Esophagus (tissue), 2 donors: ENCODE data around the gene RABGGTA. TPM values are rescaled to one million over a fixed set of nuclear protein-coding genes. Genes with fewer than 3 reads are reported as not detected.
A peak's percentile ranks its signal among the peaks of the same experiment; 100 is the strongest.

ENCODE experiments used
- H3K27ac ChIP-seq, 2 donors: one replicate each; pipeline ENCODE4 v1.5.1; 2013; ENCODE audit warnings: low read depth in 2 of 2, mild to moderate bottlenecking in 2 of 2, inconsistent platforms in 1 of 2, low read length in 1 of 2, moderate library complexity in 1 of 2
- H3K27me3 ChIP-seq, 2 donors: one replicate each; pipeline ENCODE4 v1.6.1; 2013; ENCODE audit warnings: low read length in 2 of 2, control low read depth in 1 of 2, mild to moderate bottlenecking in 1 of 2; ENCODE audit not compliant: insufficient read depth in 2 of 2, control insufficient read depth in 1 of 2
- H3K36me3 ChIP-seq, 2 donors: one replicate each; pipeline ENCODE4 v1.6.1; 2013; ENCODE audit warnings: low read length in 1 of 2; ENCODE audit not compliant: control insufficient read depth in 2 of 2, insufficient read depth in 2 of 2
- H3K4me1 ChIP-seq, 2 donors: one replicate each; pipeline ENCODE4 v1.6.1; 2013; ENCODE audit warnings: low read length in 1 of 2; ENCODE audit not compliant: control insufficient read depth in 2 of 2, insufficient read depth in 2 of 2
- H3K4me3 ChIP-seq, 2 donors: one replicate each; pipeline ENCODE4 v1.5.1; 2013; ENCODE audit warnings: low read length in 2 of 2, mild to moderate bottlenecking in 2 of 2, low read depth in 1 of 2, moderate library complexity in 1 of 2
- H3K9me3 ChIP-seq, 2 donors: one replicate each; pipeline ENCODE4 v1.6.1; 2013; ENCODE audit warnings: mild to moderate bottlenecking in 2 of 2, low read depth in 1 of 2, low read length in 1 of 2, moderate library complexity in 1 of 2; ENCODE audit not compliant: control insufficient read depth in 2 of 2, insufficient read depth in 1 of 2
- WGBS, 2 donors: extraction: QIAGEN DNeasy Blood & Tissue Kit; methylation state at CpG; one replicate each; pipeline ENCODE4 v1.1.7; 2013; 5-methylcytosine and 5-hydroxymethylcytosine counted together
- polyA plus RNA-seq, 2 donors: library from polyadenylated mRNA; stranded (reverse); fragments of 200-250 nt; gene quantifications; one replicate each; pipeline ENCODE4 v1.2.3, GENCODE V29; 2013
- donor health status: healthy with polysubstance abuse.
- donor health status: Bipolar disorder and iron deficiency.

RABGGTA gene
- polyA plus RNA-seq, 2 donors: 117 to 135 TPM

DNA sequence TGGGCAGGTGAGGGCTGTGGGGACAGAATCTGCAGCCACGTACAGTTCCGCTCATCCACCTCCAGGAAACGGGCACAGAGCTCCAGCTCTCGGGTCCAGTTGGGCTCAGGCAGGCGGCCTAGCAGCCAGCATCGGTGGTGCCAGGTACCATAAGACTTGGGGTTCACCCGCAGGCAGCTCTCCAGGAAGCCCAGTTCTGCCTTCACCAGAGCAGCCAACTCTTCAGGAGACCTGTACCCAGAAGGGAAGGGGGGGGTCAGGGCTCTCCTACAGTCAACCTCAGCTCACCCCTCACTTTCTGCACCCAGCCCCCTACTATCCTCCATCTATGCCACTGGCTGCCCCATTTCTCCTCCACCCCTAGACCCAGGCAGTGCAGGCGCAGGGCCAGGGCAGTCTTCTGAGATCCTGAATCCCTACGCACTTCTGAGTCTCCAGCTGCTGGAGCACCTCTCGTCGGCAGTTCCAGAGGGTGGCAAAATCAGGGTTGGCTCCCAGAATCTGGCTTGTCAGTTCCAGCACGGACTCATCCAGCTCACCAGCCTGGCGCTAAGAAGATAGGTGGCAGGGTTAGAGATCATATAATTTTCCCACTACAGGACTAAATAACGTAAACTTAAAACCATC lies 1.4 kb downstream of the RABGGTA start:
- Histone ChIP-seq H3K36me3 (peaks cover 13 to 35% of the 10 kb centered on the region in 2 donors), H3K4me1 (peaks cover 4 to 15% of the 10 kb centered on the region in 2 donors), H3K9me3 (no peaks in the 10 kb centered on the region), H3K27me3 (no peaks in the 10 kb centered on the region), H3K27ac (peak overlapping the region in 1 of 2 donors; percentile 11), H3K4me3 (peak overlapping the region in 1 of 2 donors; percentile 90)
- WGBS, 2 donors: 93 to 95% methylated on average over 12 to 14 of the region's 14 CpGs

DNA sequence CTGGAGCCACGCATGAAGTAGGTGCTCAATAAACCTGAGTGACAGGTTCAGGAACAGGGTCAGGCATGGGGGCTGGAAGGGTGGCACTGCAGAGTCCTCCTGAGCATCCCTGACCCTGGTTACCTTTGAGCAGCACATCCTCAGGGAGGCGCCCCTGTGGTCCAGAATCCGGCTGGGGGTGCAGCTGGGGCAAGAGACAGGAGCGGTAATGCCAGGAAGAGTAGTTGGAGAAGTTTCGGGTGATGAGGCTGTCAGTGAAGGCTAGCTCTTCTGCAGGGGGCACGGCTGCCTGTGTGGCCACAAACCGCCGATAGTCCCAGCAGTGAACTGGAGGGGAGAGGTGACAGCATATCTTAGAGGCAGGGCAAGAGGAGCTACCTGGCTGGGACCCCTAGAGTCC lies 2.0 kb downstream of the RABGGTA start:
- Histone ChIP-seq H3K9me3 (no peaks in the 10 kb centered on the region), H3K27ac (no peak overlapping the region), H3K4me1 (peaks cover 4 to 18% of the 10 kb centered on the region in 2 donors), H3K4me3 (no peak overlapping the region), H3K36me3 (peaks cover 13 to 35% of the 10 kb centered on the region in 2 donors), H3K27me3 (no peaks in the 10 kb centered on the region)
- WGBS, 2 donors: 93 to 96% methylated on average over 8 of the region's 8 CpGs

DNA sequence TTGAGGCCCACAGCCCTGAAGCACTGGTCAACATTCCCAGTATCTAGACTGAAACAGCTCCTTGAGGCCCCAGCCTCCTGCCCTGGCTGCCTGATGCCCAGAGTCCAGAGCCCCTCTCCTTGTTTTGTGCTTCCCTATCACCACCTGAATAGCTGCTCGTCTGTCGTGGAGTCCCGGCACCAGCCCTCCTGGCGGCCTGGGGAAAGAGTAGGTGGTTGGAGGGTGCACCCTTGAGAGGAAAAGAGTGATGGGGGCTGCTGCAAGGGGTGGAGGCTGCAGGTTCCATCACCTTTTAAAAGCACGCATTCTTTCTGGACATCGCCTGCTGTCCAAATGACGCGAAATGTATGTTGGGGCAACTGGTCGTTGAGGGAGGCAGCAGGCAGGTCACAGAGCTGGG lies 3.2 kb downstream of the RABGGTA start:
- Histone ChIP-seq H3K4me3 (no peak overlapping the region), H3K9me3 (no peaks in the 10 kb centered on the region), H3K27ac (no peak overlapping the region), H3K4me1 (peaks cover 4 to 21% of the 10 kb centered on the region in 2 donors), H3K27me3 (no peaks in the 10 kb centered on the region), H3K36me3 (peaks cover 13 to 35% of the 10 kb centered on the region in 2 donors)
- 90 to 94% methylated on average over 9 of the region's 9 CpGs for whole genome bisulfite sequencing, 2 donors

DNA sequence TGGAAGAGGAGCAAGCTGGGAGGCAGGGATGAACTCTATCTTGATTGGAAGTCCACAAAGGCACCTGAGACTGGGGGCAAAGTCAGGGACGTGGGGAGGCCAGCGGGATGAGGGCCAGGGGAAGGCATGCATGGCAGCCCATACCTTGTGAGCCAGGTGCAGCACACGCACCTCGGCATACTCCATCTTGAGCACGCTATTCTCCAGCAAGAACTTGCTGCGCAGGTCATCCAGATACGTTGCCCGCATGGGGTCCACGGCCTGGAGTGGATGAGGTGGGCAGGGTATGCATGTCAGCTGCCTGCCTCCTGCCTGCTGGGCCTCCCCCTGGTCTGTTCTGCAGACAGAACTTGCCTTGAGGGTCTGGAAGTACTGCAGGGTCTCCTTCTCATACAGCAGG lies 3.9 kb downstream of the RABGGTA start:
- Histone ChIP-seq H3K36me3 (peaks cover 13 to 35% of the 10 kb centered on the region in 2 donors), H3K9me3 (no peaks in the 10 kb centered on the region), H3K27ac (no peak overlapping the region), H3K4me3 (no peak overlapping the region), H3K27me3 (no peaks in the 10 kb centered on the region), H3K4me1 (peaks cover 4 to 24% of the 10 kb centered on the region in 2 donors)
- WGBS, 2 donors: 94 to 95% methylated on average over 9 of the region's 9 CpGs

DNA sequence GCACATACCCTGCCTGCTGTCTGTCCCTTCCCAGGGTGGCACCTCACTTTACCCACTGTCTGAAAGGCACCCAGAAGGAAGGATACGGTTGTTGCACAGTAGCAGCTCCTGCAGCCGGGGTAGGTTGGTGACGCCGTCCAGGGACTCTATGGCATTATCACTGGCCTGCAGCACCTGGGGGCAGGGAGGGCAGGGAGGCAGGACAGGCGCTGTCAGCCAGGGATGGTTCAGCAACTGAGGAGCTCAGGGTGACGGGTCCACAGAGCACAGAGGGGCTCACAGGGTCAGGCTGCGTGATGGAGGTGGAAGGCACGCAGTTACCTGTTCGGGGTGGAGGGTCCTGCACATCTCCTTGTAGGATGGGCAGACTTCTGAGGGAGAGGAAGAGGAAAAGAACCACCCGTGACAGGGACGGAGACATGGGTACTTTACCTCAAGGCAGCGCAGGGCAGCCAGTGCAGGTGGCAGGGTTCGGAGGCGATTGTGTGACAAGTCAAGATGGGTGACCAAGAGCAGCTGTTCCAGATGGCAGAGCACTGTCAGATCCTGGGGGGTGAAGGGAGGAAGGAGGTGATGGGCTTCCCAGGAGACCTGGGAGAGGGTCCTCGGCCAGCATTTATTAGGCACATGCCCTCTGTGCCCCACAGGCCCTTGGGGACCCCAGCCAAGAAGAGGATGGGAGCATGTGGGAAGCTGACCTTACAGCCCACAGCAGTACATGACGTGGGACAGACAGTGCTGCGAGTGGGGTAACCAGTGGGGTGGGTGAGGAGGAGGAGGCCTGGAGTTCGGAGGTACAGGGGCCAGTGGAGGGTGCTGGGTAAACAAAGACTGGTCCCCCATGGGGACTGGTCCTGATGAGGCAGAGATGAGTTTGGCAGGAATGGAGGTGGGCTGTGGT lies 4.8 kb downstream of the RABGGTA start:
- Histone ChIP-seq H3K4me1 (peaks cover 4 to 24% of the 10 kb centered on the region in 2 donors), H3K9me3 (no peaks in the 10 kb centered on the region), H3K27ac (peak overlapping the region; percentile 94 to 95), H3K27me3 (no peaks in the 10 kb centered on the region), H3K36me3 (peaks cover 13 to 41% of the 10 kb centered on the region in 2 donors), H3K4me3 (peak overlapping the region in 1 of 2 donors; percentile 2)
- 88 to 92% methylated on average over 18 of the region's 18 CpGs for WGBS, 2 donors

DNA sequence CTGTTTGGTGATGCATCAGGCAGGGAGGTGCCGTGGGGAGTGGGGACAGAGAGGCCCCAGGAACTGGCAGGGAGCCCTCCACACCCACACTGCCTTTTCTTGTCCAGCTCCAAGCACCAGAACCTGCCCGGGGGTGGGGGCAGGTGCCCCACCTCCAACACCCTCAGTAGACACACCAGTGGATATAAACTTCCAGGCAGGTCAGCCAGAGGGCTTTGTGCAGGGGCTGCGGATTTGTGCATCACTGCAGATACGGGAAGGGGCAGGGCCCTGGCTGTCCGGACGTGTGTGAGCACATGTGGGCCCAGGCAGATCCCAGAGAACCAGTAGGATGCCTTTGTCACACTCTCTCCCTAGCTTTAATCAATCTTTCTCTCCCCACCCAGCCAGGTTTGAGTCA lies 7.1 kb downstream of the RABGGTA start:
- peaks cover 5 to 25% of the 10 kb centered on the region in 2 donors for H3K4me1 ChIP-seq
- H3K27ac ChIP-seq: peak overlapping the region; percentile 94 to 95
- no peaks in the 10 kb centered on the region for H3K9me3 ChIP-seq
- H3K27me3 ChIP-seq: no peaks in the 10 kb centered on the region
- WGBS, 2 donors: 49 to 61% methylated on average over 6 of the region's 6 CpGs
- H3K4me3 ChIP-seq: peak overlapping the region in 1 of 2 donors; percentile 53
- H3K36me3 ChIP-seq: peaks cover 13 to 49% of the 10 kb centered on the region in 2 donors

DNA sequence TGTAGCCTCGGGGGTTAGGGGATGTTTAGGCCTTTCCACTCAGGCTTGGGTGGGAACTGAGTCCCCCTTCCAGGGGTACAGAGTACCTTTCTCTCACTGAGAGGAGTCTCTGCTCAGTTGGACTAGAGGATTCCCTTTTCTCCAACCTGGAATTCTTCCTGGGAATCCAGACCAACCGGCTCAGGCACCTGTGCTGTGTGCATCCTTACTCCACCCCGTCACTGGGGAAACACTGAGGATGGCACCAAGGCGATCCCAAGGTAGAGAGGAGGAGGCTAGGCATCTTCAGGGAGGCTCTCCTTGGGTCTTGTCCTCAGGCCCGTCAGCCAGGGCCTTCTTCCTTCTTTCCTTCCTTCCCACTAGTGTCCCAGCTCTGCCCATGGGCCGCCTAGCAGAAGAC lies 7.5 kb downstream of the RABGGTA start:
- no peaks in the 10 kb centered on the region for H3K27me3 ChIP-seq
- H3K4me3 ChIP-seq: peak overlapping the region; percentile 53 to 62
- H3K27ac ChIP-seq: peak overlapping the region; percentile 94 to 95
- 44 to 60% methylated on average over 6 of the region's 6 CpGs for WGBS, 2 donors
- H3K4me1 ChIP-seq: peaks cover 6 to 29% of the 10 kb centered on the region in 2 donors
- H3K36me3 ChIP-seq: peaks cover 13 to 49% of the 10 kb centered on the region in 2 donors
- H3K9me3 ChIP-seq: no peaks in the 10 kb centered on the region

DNA sequence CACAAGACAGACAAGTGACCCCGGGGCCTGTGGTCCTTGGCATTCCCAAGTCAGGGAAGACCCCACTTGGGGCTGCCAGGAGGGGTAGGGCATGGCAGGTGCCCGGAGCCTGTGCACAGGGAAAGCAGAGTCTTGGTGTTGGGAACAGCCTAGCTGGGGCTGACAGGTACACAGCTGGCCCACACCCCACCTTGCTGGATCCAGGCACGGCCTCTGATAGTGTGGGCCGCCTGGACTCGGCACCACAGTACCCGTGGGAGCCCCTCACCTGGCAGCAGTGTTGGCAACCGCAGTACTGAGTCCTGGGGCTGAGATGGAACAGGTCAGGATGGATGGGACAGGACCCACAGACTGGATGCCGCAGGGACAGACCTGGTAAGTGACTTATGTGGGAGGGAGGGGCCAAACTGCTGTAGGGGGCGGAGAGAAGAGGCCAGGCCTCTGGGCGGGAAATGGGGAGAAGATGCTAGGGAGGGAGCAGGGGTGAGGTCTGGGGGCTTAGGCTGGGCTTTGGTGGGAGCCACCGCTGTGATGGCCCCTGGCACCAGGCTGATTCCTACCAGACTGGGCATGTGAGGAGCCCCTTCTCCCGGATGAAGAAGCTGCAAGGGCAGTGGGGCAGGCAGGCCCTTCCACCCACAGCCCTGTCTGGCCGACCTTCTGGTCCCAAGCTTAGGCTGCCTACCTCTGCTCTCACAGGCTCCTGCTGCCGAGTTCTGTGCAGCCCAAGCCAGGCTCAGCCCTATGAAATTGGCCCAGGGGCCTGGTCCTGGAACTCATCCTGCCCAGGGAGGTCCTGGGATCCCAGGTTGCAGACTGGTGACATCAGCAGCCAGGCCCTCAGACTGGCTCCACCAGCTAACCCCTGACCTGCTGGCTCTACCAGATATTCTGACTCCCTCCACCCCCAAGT lies 8.3 kb downstream of the RABGGTA start, which contains the start of gene TGM1:
Gene TGM1 (minus strand): TSS at position 357 of the 913 bp plus-strand sequence. CDS start 825 bp downstream, outside the sequence.
- H3K36me3 ChIP-seq: peaks cover 10 to 49% of the 10 kb centered on the region in 2 donors
- no peaks in the 10 kb centered on the region for H3K27me3 ChIP-seq
- peak within 1 kb of the TSS; percentile 53 to 62 for H3K4me3 ChIP-seq
- no peaks in the 10 kb centered on the region for H3K9me3 ChIP-seq
- 65 to 70% methylated on average over 14 of the region's 14 CpGs for WGBS, 2 donors
- H3K27ac ChIP-seq: peak within 1 kb of the TSS; percentile 94 to 95
- H3K4me1 ChIP-seq: peaks cover 6 to 34% of the 10 kb centered on the region in 2 donors

DNA sequence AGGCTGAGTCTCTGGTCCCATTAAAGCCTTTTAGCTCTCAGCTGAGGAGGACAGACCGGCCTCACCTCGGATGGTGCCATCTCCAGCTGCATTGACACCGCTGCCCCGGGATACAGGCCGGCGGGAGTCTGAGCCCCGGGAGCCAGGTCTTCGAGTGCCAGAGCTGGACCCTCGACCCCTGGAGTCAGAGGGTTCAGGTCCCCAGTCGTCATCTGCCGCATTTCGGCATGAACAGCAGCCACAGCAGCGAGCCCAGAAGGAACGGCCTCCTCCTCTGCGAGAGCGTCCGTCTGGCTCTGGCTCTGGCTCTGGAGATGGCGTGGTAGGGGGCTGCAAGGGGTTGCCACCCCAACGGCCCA lies 9.4 kb downstream of the RABGGTA start:
- Histone ChIP-seq H3K9me3 (no peaks in the 10 kb centered on the region), H3K27me3 (no peaks in the 10 kb centered on the region), H3K36me3 (peaks cover 8 to 43% of the 10 kb centered on the region in 2 donors), H3K4me1 (peaks cover 2 to 34% of the 10 kb centered on the region in 2 donors), H3K4me3 (peak overlapping the region; percentile 53 to 62), H3K27ac (peak overlapping the region; percentile 94 to 95)
- 87 to 93% methylated on average over 19 of the region's 19 CpGs for WGBS, 2 donors
